ENCODE measurements around the gene XAGE2. TPM values are rescaled to one million over a fixed set of nuclear protein-coding genes. Genes with fewer than 3 reads are reported as not detected.

Gene XAGE2
- total RNA-seq, 4 donors from 2014 or later = 1.1 TPM; not detected in 3

GRCh38 chrX:52424656-52425055, 55.8 kb downstream of the XAGE2 start:
- Histone ChIP-seq H3K36me3 (no peaks in the 10 kb centered on the region), H3K27ac (no peak overlapping the region), H3K27me3 (peaks cover 0 to 17% of the 10 kb centered on the region in 2 donors), H3K4me1 (no peaks in the 10 kb centered on the region), H3K9me3 (no peaks in the 10 kb centered on the region), H3K4me3 (no peak overlapping the region)
- WGBS, 2 donors = 100% methylated on average over 1 of the region's 1 CpG; no CpG with 5 or more reads in 1 of the 2 donors
- DNase-seq (ENCODE audit: low spot score in 2 of 2) = no peak
- TF ChIP-seq POLR2A (IDR thresholded peaks at IDR 0.05) = no peak
- TF ChIP-seq, protein P1, sequence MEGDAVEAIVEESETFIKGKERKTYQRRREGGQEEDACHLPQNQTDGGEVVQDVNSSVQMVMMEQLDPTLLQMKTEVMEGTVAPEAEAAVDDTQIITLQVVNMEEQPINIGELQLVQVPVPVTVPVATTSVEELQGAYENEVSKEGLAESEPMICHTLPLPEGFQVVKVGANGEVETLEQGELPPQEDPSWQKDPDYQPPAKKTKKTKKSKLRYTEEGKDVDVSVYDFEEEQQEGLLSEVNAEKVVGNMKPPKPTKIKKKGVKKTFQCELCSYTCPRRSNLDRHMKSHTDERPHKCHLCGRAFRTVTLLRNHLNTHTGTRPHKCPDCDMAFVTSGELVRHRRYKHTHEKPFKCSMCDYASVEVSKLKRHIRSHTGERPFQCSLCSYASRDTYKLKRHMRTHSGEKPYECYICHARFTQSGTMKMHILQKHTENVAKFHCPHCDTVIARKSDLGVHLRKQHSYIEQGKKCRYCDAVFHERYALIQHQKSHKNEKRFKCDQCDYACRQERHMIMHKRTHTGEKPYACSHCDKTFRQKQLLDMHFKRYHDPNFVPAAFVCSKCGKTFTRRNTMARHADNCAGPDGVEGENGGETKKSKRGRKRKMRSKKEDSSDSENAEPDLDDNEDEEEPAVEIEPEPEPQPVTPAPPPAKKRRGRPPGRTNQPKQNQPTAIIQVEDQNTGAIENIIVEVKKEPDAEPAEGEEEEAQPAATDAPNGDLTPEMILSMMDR (IDR thresholded peaks at IDR 0.05) = no peak
- TF ChIP-seq EP300 (IDR thresholded peaks at IDR 0.05) = no peak

Small RNA genes within 50 kb of the gene (small RNA-seq; reads per million reads assigned to genes)
- gene MIR8088 = not detected

Other genes with a start within 250 kb of the XAGE2 start
- 1 to 10 TPM; 1.9 to 9.0 (median 3.8) TPM for gene MAGED4, start 184.1 kb upstream of the XAGE2 start, total RNA-seq
- not detected for gene XAGE1A, start 126.8 kb downstream of the XAGE2 start, total RNA-seq
- gene XAGE1B, start 148.0 kb downstream of the XAGE2 start, total RNA-seq = not detected

Data from tibial nerve (tissue), 4 donors.